ENCODE data around the gene GIMAP1. TPM values are rescaled to one million over a fixed set of nuclear protein-coding genes. Genes with fewer than 3 reads are reported as not detected.

GIMAP1 gene
- total RNA-seq, 1 experiment from 2014 or later: 0.10 TPM

GRCh38 chr7:150721970-150722373 lies 5.6 kb downstream of the GIMAP1 start:
- no peak for TF ChIP-seq EZH2 (IDR thresholded peaks at IDR 0.05)
- ChIA-PET POLR2A (no interaction called here), CTCF (no interaction called here), RAD21 (ENCODE audit: low non-redundant PET in 1 of 2, low total read pairs in 2 of 2, uncharacterized antibody in 2 of 2, unreplicated experiment in 2 of 2) (no interaction called here)
- H2AFZ ChIP-seq (ENCODE audit: low read depth, low read length, poor library complexity, severe bottlenecking): no peak overlapping the region
- H3K27me3 ChIP-seq (ENCODE audit: insufficient read depth, low read length): peaks cover 20% of the 10 kb centered on the region
- no peak for DNase-seq (ENCODE audit: low read depth, low spot score)
- no peak overlapping the region for H3K4me3 ChIP-seq (replicated peaks in 1 of 2; ENCODE audit: low read depth in 1 of 2, low read length in 2 of 2)
- intact Hi-C loops (cut with micrococcal nuclease): no loop called here
- BruUV-seq (replicated peaks): no TSS peak
- no peaks in the 10 kb centered on the region for H3K79me2 ChIP-seq (ENCODE audit: insufficient read depth, low read length)
- no peak for ATAC-seq
- H3K9ac ChIP-seq (ENCODE audit: low read length): no peak overlapping the region
- no peaks in the 10 kb centered on the region for H3K9me3 ChIP-seq (ENCODE audit: control insufficient read depth in 1 of 2, insufficient read depth in 1 of 2, low read depth in 1 of 2, low read length in 2 of 2)
- H3K36me3 ChIP-seq (ENCODE audit: control insufficient read depth in 1 of 2, insufficient read depth in 2 of 2, low read length in 2 of 2): no peaks in the 10 kb centered on the region
- no peak overlapping the region for H3K4me2 ChIP-seq (ENCODE audit: low read length)
- no peak overlapping the region for H3K27ac ChIP-seq (ENCODE audit: low read depth, low read length)
- H3K9me2 ChIP-seq (ENCODE audit: insufficient read depth): no peaks in the 10 kb centered on the region
- H4K20me1 ChIP-seq (ENCODE audit: insufficient read depth): no peaks in the 10 kb centered on the region
- H3K4me1 ChIP-seq (ENCODE audit: control insufficient read depth in 1 of 2, insufficient read depth in 2 of 2, low read length in 2 of 2): no peaks in the 10 kb centered on the region

GRCh38 chr7:150722431-150722931 lies 6.1 kb downstream of the GIMAP1 start:
- Histone ChIP-seq H3K36me3 (ENCODE audit: control insufficient read depth in 1 of 2, insufficient read depth in 2 of 2, low read length in 2 of 2) (no peaks in the 10 kb centered on the region), H3K79me2 (ENCODE audit: insufficient read depth, low read length) (no peaks in the 10 kb centered on the region), H3K4me2 (ENCODE audit: low read length) (no peak overlapping the region), H4K20me1 (ENCODE audit: insufficient read depth) (no peaks in the 10 kb centered on the region), H3K4me1 (ENCODE audit: control insufficient read depth in 1 of 2, insufficient read depth in 2 of 2, low read length in 2 of 2) (no peaks in the 10 kb centered on the region), H3K9me2 (ENCODE audit: insufficient read depth) (no peaks in the 10 kb centered on the region), H3K9ac (ENCODE audit: low read length) (no peak overlapping the region), H3K4me3 (replicated peaks in 1 of 2; ENCODE audit: low read depth in 1 of 2, low read length in 2 of 2) (no peak overlapping the region), H2AFZ (ENCODE audit: low read depth, low read length, poor library complexity, severe bottlenecking) (no peak overlapping the region), H3K27me3 (ENCODE audit: insufficient read depth, low read length) (peaks cover 25% of the 10 kb centered on the region), H3K27ac (ENCODE audit: low read depth, low read length) (no peak overlapping the region), H3K9me3 (ENCODE audit: control insufficient read depth in 1 of 2, insufficient read depth in 1 of 2, low read depth in 1 of 2, low read length in 2 of 2) (no peaks in the 10 kb centered on the region)
- ChIA-PET CTCF (no interaction called here), RAD21 (ENCODE audit: low non-redundant PET in 1 of 2, low total read pairs in 2 of 2, uncharacterized antibody in 2 of 2, unreplicated experiment in 2 of 2) (no interaction called here), POLR2A (no interaction called here)
- DNase-seq (ENCODE audit: low read depth, low spot score): no peak
- TF ChIP-seq POLR2AphosphoS5 (IDR thresholded peaks at IDR 0.05; ENCODE audit: low read depth, low read length) (no peak), ZBTB33 (IDR thresholded peaks at IDR 0.05; ENCODE audit: extremely low read depth, insufficient replicate concordance, low read length) (no peak), ZNF274 (IDR thresholded peaks at IDR 0.05; ENCODE audit: low read depth, low read length) (no peak), TCF7L2 (IDR thresholded peaks at IDR 0.05; ENCODE audit: borderline replicate concordance, extremely low read depth, insufficient read depth, insufficient read length) (no peak), ELF1 (IDR thresholded peaks at IDR 0.05; ENCODE audit: borderline replicate concordance, low read depth) (no peak), SRF (IDR thresholded peaks at IDR 0.05; ENCODE audit: low read depth) (no peak), EGR1 (IDR thresholded peaks at IDR 0.05; ENCODE audit: low read depth) (no peak), YY1 (IDR thresholded peaks at IDR 0.05; ENCODE audit: extremely low read depth, insufficient replicate concordance, low read depth, low read length) (no peak), SIN3A (IDR thresholded peaks at IDR 0.05; ENCODE audit: low read depth) (no peak), CEBPB (IDR thresholded peaks at IDR 0.05; ENCODE audit: low read depth) (no peak), ZFX (IDR thresholded peaks at IDR 0.05) (no peak), EZH2phosphoT487 (IDR thresholded peaks at IDR 0.05; ENCODE audit: borderline replicate concordance) (no peak), EZH2 (IDR thresholded peaks at IDR 0.05) (no peak)
- TF ChIP-seq, protein P1, sequence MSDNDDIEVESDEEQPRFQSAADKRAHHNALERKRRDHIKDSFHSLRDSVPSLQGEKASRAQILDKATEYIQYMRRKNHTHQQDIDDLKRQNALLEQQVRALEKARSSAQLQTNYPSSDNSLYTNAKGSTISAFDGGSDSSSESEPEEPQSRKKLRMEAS (IDR thresholded peaks at IDR 0.05): no peak
- TF ChIP-seq, protein P2, sequence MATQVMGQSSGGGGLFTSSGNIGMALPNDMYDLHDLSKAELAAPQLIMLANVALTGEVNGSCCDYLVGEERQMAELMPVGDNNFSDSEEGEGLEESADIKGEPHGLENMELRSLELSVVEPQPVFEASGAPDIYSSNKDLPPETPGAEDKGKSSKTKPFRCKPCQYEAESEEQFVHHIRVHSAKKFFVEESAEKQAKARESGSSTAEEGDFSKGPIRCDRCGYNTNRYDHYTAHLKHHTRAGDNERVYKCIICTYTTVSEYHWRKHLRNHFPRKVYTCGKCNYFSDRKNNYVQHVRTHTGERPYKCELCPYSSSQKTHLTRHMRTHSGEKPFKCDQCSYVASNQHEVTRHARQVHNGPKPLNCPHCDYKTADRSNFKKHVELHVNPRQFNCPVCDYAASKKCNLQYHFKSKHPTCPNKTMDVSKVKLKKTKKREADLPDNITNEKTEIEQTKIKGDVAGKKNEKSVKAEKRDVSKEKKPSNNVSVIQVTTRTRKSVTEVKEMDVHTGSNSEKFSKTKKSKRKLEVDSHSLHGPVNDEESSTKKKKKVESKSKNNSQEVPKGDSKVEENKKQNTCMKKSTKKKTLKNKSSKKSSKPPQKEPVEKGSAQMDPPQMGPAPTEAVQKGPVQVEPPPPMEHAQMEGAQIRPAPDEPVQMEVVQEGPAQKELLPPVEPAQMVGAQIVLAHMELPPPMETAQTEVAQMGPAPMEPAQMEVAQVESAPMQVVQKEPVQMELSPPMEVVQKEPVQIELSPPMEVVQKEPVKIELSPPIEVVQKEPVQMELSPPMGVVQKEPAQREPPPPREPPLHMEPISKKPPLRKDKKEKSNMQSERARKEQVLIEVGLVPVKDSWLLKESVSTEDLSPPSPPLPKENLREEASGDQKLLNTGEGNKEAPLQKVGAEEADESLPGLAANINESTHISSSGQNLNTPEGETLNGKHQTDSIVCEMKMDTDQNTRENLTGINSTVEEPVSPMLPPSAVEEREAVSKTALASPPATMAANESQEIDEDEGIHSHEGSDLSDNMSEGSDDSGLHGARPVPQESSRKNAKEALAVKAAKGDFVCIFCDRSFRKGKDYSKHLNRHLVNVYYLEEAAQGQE (IDR thresholded peaks at IDR 0.05; ENCODE audit: low read depth): no peak
- TF ChIP-seq, protein P3, sequence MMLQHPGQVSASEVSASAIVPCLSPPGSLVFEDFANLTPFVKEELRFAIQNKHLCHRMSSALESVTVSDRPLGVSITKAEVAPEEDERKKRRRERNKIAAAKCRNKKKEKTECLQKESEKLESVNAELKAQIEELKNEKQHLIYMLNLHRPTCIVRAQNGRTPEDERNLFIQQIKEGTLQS (IDR thresholded peaks at IDR 0.05): no peak
- no peak for ATAC-seq
- intact Hi-C loops (cut with micrococcal nuclease): no loop called here
- no TSS peak for BruUV-seq (replicated peaks)

Measured in HCT116 (cell line).